Activated CD8-positive, alpha-beta T cell treated with anti-CD3 and anti-CD28 coated beads, Interleukin-2, amount 10 ng/mL, durations not matched to agents 7 days and 5 days (primary cell): Measurements from ENCODE around the gene CFAP100. TPM values are rescaled to one million over a fixed set of nuclear protein-coding genes. Genes with fewer than 3 reads are reported as not detected.

Experiments used
- ATAC-seq: fragments of 150-1000 bp; cut with Tn5 transposase; one replicate; pipeline ENCODE4 v1.10.0; 2021; ENCODE audit warnings: moderate library complexity
- CTCF ChIA-PET: fragments of 350-600 bp; sonication (Branson Sonifier 250); formaldehyde crosslinking; loops from one replicate; lab custom pipeline; 2021; ENCODE audit warnings: antibody characterized with exemption; lab: Charles Lee
- POLR2A ChIA-PET: fragments of 350-600 bp; sonication (Branson Sonifier 250); formaldehyde crosslinking; loops from one replicate; lab custom pipeline; 2021; ENCODE audit warnings: antibody characterized with exemption; lab: Charles Lee
- DNase-seq: peaks from one replicate; pipeline ENCODE4 v3.0.0-alpha.2; 2020
- H3K27ac Mint-ChIP-seq: one replicate; pipeline ENCODE4 v1.8.0; 2021; ENCODE audit warnings: mild to moderate bottlenecking, mixed read lengths
- H3K27me3 Mint-ChIP-seq: one replicate; pipeline ENCODE4 v1.8.0; 2021; ENCODE audit warnings: low read depth, mixed read lengths
- H3K36me3 Mint-ChIP-seq: one replicate; pipeline ENCODE4 v1.8.0; 2021; ENCODE audit warnings: low read depth, mixed read lengths
- H3K4me1 Mint-ChIP-seq: one replicate; pipeline ENCODE4 v1.8.0; 2021; ENCODE audit warnings: low read depth, mixed read lengths
- H3K4me3 Mint-ChIP-seq: one replicate; pipeline ENCODE4 v1.8.0; 2021; ENCODE audit warnings: mild to moderate bottlenecking, mixed read lengths
- H3K9me3 Mint-ChIP-seq: one replicate; pipeline ENCODE4 v1.8.0; 2022; ENCODE audit warnings: mixed read lengths; ENCODE audit not compliant: insufficient read depth
- total RNA-seq, 2 experiments: library from RNA; stranded (reverse); gene quantifications; one replicate each; pipeline ENCODE4 v1.2.3, GENCODE V29; 2021

The CFAP100 gene
- total RNA-seq, 2 experiments from 2014 or later: not detected

DNA sequence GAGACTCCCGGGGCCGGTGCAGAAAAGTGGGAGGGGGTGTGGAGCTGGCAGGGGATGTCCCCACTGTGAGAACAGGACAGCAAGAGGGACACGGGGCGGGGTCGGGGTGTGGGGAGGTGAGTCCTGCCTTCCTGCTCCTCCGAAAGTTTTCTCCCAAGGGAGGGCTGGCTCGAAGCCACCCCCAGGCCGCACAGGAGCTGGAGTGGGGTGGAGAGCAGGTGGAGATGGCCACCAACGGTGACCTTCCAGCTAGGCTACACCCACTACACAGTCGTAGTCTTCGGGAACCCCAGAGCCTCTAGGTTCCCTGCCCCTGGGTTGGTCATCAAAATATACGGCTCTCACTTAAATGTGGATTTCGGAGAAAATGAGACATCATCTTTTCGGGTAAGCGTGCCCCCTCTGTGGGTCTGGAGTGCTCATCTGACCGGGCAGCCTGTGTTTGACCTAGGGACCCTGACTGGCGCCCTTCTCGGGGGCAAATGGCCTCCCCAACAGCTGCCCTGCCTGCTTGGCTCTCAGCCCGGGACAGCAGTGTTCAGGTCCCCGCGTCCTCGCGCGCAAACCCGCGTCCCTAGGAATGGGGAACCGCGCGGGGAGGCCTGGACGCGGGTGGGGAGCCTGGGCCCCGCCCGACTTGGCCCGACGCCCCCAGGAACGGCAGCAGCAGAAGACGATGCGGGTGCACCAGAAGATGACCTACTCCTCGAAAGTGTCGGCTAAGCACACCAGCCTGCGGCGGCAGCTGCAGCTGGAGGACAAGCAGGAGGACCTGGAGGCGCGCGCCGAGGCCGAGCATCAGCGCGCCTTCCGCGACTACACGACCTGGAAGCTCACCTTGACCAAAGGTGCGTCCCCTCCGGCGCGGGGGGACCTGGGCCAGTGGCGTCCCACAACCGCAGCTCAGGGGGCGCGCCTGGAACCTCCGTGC lies 21.2 kb downstream of the CFAP100 start:
- Mint-ChIP-seq H3K27ac (no peak overlapping the region), H3K36me3 (no peaks in the 10 kb centered on the region), H3K9me3 (no peaks in the 10 kb centered on the region), H3K4me3 (no peak overlapping the region), H3K4me1 (no peaks in the 10 kb centered on the region), H3K27me3 (peaks cover 18% of the 10 kb centered on the region)
- CTCF ChIA-PET: no interaction called here
- ATAC-seq (no peak), DNase-seq (no peak)
- POLR2A ChIA-PET: no interaction called here

DNA sequence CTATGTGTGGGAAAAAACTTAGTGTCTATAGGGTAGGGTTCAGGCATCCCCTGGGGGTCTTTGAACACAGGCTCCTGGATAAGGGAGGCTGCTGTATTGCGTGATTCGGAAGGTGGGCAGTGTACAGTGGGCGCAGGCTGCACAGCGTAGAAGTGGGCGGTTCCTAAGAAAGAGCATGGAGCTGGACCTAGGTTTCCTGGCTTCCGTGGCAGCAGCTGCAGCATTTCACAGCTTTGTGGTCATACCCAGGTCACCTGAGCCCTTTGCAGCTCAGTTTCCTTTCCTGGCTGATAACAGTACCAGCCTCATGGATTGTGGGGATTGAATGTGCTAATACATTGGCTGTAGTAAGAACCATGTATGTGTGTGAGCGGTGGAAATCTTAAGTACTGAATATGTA lies 22.2 kb downstream of the CFAP100 start:
- Mint-ChIP-seq H3K27ac (no peak overlapping the region), H3K36me3 (no peaks in the 10 kb centered on the region), H3K4me3 (no peak overlapping the region), H3K4me1 (no peaks in the 10 kb centered on the region), H3K9me3 (no peaks in the 10 kb centered on the region), H3K27me3 (peaks cover 8% of the 10 kb centered on the region)
- CTCF ChIA-PET: no interaction called here
- DNase-seq (no peak), ATAC-seq (no peak)
- POLR2A ChIA-PET: no interaction called here

- no peak overlapping the region for H3K27ac Mint-ChIP-seq
- H3K9me3 Mint-ChIP-seq: no peaks in the 10 kb centered on the region
- H3K4me1 Mint-ChIP-seq: no peaks in the 10 kb centered on the region
- ChIA-PET POLR2A (no interaction called here), CTCF (no interaction called here)
- ATAC-seq (no peak), DNase-seq (no peak)
- no peaks in the 10 kb centered on the region for H3K36me3 Mint-ChIP-seq
- H3K4me3 Mint-ChIP-seq: no peak overlapping the region
- peaks cover 5% of the 10 kb centered on the region for H3K27me3 Mint-ChIP-seq
These were observed 22.8 kb downstream of the CFAP100 start for GRCh38 chr3:126417515-126417914.

DNA sequence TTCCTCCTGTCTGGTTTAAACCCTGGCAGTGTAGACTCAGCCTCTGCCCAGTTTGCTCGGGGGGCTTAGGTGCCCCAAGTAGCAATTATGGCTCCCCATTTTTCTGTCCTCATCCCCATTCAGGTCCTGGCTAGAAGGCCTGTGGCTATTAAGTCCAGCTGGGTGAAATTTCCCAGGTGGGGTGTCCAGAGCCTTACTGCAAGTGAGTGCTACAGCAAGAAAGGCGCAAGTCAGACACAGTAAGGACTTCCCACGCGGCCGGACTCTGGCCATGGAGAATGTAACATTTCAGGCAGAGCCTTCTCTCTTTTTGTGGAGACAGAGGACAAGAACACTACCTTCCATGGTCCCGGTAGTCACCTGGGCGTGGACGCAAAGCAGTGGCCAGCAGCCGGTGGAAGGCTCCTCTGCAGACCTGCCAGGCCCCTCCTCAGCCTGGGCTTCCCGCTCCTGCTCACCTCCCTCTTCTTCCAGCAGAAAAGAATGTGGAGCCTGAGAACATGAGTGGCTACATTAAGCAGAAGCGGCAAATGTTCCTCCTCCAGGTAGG lies 23.3 kb downstream of the CFAP100 start:
- H3K27ac Mint-ChIP-seq: no peak overlapping the region
- no peaks in the 10 kb centered on the region for H3K9me3 Mint-ChIP-seq
- CTCF ChIA-PET: no interaction called here
- ATAC-seq: no peak
- peaks cover 5% of the 10 kb centered on the region for H3K27me3 Mint-ChIP-seq
- H3K36me3 Mint-ChIP-seq: no peaks in the 10 kb centered on the region
- POLR2A ChIA-PET: no interaction called here
- no peaks in the 10 kb centered on the region for H3K4me1 Mint-ChIP-seq
- H3K4me3 Mint-ChIP-seq: no peak overlapping the region
- DNase-seq: no peak

DNA sequence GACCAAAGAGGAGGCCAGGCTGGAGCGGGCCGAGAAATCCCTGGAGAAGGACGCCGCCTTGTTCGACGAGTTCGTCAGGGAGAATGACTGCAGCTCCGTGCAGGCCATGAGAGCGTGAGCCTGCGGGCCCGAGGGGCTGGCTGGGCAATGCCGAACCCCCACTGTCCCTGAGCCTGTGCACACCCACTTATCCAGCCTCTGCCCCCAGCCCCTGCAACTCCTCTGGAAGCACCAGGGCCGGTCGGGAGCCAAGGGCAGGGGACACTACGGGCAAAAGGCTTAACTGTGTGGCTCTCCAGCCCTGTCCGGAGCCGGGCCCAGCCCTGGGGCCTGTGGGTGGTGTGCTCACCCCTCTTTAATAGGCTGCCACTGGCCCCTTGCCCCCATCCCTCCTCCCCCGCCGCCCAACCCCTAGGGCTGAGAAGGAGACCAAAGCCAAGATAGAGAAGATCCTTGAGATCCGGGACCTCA lies 24.0 kb downstream of the CFAP100 start:
- POLR2A ChIA-PET: no interaction called here
- no peaks in the 10 kb centered on the region for H3K36me3 Mint-ChIP-seq
- peaks cover 5% of the 10 kb centered on the region for H3K27me3 Mint-ChIP-seq
- no peak overlapping the region for H3K27ac Mint-ChIP-seq
- DNase-seq (no peak), ATAC-seq (no peak)
- H3K4me1 Mint-ChIP-seq: no peaks in the 10 kb centered on the region
- CTCF ChIA-PET: no interaction called here
- no peaks in the 10 kb centered on the region for H3K9me3 Mint-ChIP-seq
- no peak overlapping the region for H3K4me3 Mint-ChIP-seq

- H3K27ac Mint-ChIP-seq: no peak overlapping the region
- ATAC-seq: no peak
These were observed 24.5 kb downstream of the CFAP100 start for GRCh38 chr3:126419151-126419703.

DNA sequence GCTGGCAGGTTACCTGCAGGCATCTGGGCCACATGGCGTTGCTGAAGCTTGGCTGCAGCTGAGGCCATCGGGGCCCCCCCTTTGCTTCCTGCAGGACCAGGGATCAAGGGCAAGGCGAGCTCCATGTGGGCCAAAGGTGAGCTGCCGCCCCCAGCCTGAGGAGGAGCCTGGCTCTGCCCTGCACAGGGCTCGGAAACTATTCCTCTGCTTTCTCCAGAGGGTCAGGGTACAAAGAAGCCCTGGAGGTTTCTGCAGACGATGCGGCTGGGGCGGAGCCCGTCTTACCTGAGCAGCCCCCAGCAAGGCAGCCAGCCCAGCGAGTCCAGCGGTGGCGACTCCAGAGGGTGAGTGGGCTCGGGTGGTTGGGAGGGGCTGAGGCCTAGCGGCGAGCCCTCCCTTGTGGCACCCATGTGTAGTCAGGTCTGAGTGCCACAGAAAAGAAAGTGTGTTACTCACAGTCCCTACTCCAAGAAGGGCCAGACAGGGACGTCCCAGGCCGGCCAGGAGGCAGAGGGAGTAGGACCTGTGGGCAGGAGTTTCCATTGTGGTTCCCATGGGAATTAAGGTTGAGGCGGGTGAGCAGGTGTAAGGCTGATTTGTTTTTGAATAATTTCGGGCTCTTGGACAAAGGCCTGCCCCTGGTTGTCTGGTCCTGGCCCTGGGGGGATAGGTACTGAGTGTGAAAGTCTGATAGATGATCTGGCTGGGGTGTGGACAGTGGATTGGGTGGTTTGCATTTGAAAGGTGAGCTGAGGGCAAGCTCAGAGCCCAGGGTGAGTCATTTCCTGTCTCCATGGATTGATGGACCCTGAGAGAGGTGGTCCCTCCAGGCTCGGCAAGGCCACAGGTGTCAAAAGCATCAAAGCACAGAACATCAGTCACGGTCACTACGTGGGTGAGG lies 25.4 kb downstream of the CFAP100 start:
- Mint-ChIP-seq H3K27me3 (peaks cover 3% of the 10 kb centered on the region), H3K9me3 (no peaks in the 10 kb centered on the region), H3K4me1 (no peaks in the 10 kb centered on the region), H3K36me3 (no peaks in the 10 kb centered on the region), H3K4me3 (no peak overlapping the region), H3K27ac (no peak overlapping the region)
- CTCF ChIA-PET: no interaction called here
- no peak for ATAC-seq
- POLR2A ChIA-PET: no interaction called here
- no peak for DNase-seq

More at GRCh38 chr3:126419151-126419703, 24.5 kb downstream of the CFAP100 start:
- ChIA-PET POLR2A (no interaction called here), CTCF (no interaction called here)
- no peak for DNase-seq
- H3K9me3 Mint-ChIP-seq: no peaks in the 10 kb centered on the region
- H3K4me1 Mint-ChIP-seq: no peaks in the 10 kb centered on the region
- H3K27me3 Mint-ChIP-seq: peaks cover 5% of the 10 kb centered on the region
- no peaks in the 10 kb centered on the region for H3K36me3 Mint-ChIP-seq
- H3K4me3 Mint-ChIP-seq: no peak overlapping the region

DNA sequence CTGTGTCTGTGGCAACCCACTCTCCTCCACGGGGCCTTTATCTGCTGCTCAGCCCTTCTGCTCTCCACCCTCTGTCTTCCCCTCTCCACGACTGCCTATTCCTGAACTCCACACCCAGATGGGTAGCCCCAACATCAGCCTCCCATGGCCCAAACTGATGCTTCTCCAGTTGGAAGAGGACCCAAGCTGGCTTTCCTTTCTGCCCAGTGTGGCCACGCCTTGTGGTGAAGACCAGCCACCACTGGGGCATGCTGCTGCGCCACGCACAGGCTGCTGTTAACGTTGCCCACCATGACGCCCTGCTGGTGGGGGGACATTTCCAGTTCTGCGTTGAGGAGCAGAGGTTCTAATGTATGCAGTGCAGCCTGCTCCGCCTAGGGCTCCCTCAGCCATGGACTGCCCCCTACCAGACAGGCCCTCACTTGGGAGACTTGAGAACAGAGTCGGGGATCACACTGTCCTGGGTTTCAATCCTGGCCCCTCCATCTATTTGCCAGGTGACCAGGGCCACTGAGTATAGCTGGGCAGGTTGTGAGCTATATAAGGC lies 26.9 kb downstream of the CFAP100 start:
- Mint-ChIP-seq H3K9me3 (peaks cover 8% of the 10 kb centered on the region), H3K27me3 (peaks cover 3% of the 10 kb centered on the region), H3K4me1 (no peaks in the 10 kb centered on the region), H3K27ac (no peak overlapping the region), H3K36me3 (peaks cover 2% of the 10 kb centered on the region), H3K4me3 (no peak overlapping the region)
- POLR2A ChIA-PET: no interaction called here
- DNase-seq (no peak), ATAC-seq (no peak)
- CTCF ChIA-PET: no interaction called here

DNA sequence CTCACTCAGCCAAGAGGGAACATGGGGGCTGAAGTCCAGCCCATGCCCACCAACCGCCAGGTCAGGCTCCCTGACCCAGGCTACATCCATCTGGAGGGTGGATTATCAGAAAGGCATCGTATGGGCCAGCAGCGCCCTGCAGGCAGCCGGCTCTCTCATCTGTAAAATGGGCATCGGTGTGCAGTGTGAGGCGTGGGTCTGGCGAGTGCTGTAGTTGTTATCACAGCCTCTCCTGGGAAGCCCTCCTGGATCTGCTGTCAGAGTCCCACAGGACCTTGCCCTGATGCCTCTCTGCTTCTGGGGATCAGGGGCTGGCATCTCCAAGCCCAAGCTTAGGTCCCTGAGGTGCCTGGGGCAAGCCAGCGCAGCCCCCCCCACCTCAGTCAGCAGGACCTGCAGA lies 27.4 kb downstream of the CFAP100 start:
- no peak for ATAC-seq
- H3K27me3 Mint-ChIP-seq: no peaks in the 10 kb centered on the region
- ChIA-PET POLR2A (no interaction called here), CTCF (no interaction called here)
- H3K9me3 Mint-ChIP-seq: peaks cover 13% of the 10 kb centered on the region
- peaks cover 2% of the 10 kb centered on the region for H3K36me3 Mint-ChIP-seq
- H3K4me1 Mint-ChIP-seq: no peaks in the 10 kb centered on the region
- H3K4me3 Mint-ChIP-seq: no peak overlapping the region
- H3K27ac Mint-ChIP-seq: no peak overlapping the region
- DNase-seq: no peak

DNA sequence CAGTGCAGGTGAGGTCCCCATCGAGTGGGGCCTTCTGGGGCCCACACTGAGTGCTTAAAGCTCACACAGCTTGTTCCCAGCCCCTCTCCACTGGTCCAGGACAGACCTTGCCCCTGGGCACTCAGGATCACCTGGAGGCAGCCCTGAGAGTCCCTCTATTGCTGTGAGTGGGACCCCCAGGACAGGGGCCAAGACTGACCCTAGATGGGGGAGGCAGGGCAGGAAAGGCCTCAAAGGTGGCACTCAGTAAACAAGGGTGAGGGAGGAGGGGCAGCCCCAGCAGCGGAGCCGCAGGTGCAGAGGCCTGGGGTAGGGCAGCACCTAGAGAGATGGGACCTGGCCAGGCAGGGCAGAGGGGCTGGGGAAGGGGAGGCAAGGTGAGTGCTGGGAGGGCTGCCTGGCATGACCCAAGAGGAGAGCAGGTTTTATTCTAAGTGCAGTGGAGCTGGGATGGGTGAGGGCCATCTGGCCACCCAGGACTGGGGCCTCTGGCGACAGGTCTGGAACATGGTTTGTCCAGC lies 27.9 kb downstream of the CFAP100 start:
- ATAC-seq (no peak), DNase-seq (no peak)
- Mint-ChIP-seq H3K4me1 (no peaks in the 10 kb centered on the region), H3K4me3 (no peak overlapping the region), H3K27me3 (no peaks in the 10 kb centered on the region), H3K36me3 (peaks cover 2% of the 10 kb centered on the region), H3K27ac (no peak overlapping the region), H3K9me3 (peaks cover 16% of the 10 kb centered on the region)
- POLR2A ChIA-PET: no interaction called here
- CTCF ChIA-PET: no interaction called here
